HG02763 (cell line): ENCODE results near the gene CACNA1C.

Experiments
- ATAC-seq: cut with Tn5 transposase; IDR thresholded peaks from one replicate; pipeline ENCODE4 v1.9.1; 2021; ENCODE audit warnings: mild to moderate bottlenecking, moderate library complexity; ENCODE audit not compliant: unreplicated experiment

The CACNA1C gene

GRCh38 chr12:2606186-2606910 is 553.6 kb downstream of the CACNA1C start:
- ATAC-seq, result no peak

- no peak for ATAC-seq
Measured at GRCh38 chr12:2607881-2608607, 555.3 kb downstream of the CACNA1C start.

GRCh38 chr12:2608608-2608945 is 555.8 kb downstream of the CACNA1C start:
- ATAC-seq, result no peak

- ATAC-seq, result no peak
Measured at GRCh38 chr12:2609020-2609419, 556.2 kb downstream of the CACNA1C start.

- ATAC-seq, result no peak
Measured at GRCh38 chr12:2610358-2610757, 557.6 kb downstream of the CACNA1C start.

- no peak for ATAC-seq
Measured at GRCh38 chr12:2613326-2614073, 560.7 kb downstream of the CACNA1C start.

GRCh38 chr12:2614341-2614740 is 561.6 kb downstream of the CACNA1C start:
- no peak for ATAC-seq

- ATAC-seq, result no peak
Measured at GRCh38 chr12:2615665-2616402, 563.0 kb downstream of the CACNA1C start.

- no peak for ATAC-seq
Measured at GRCh38 chr12:2616763-2617162, 564.0 kb downstream of the CACNA1C start.

- no peak for ATAC-seq
Measured at GRCh38 chr12:2617365-2617764, 564.6 kb downstream of the CACNA1C start.

GRCh38 chr12:2618291-2618995 is 565.7 kb downstream of the CACNA1C start:
- ATAC-seq, result no peak

- no peak for ATAC-seq
Measured at GRCh38 chr12:2619136-2619535, 566.3 kb downstream of the CACNA1C start.

- no peak for ATAC-seq
Measured at GRCh38 chr12:2622460-2622859, 569.7 kb downstream of the CACNA1C start.

GRCh38 chr12:2623472-2623871 is 570.7 kb downstream of the CACNA1C start:
- ATAC-seq, result no peak

GRCh38 chr12:2624543-2625288 is 571.9 kb downstream of the CACNA1C start:
- no peak for ATAC-seq

- ATAC-seq, result no peak
Measured at GRCh38 chr12:2625289-2625612, 572.5 kb downstream of the CACNA1C start.

- no peak for ATAC-seq
Measured at GRCh38 chr12:2627076-2627834, 574.5 kb downstream of the CACNA1C start.

GRCh38 chr12:2627835-2628191 is 575.0 kb downstream of the CACNA1C start:
- ATAC-seq, result no peak

- no peak for ATAC-seq
Measured at GRCh38 chr12:2628401-2628800, 575.6 kb downstream of the CACNA1C start.
